Activated T-cell treated with anti-CD3 and anti-CD28 coated beads for 1 hour (primary cell): ENCODE data around the gene KRT14.
"Not testable (repeated sequence)": the region's sequence is repeated elsewhere in the genome, so short reads cannot be mapped to it uniquely, and the experiment has no call there.

ENCODE experiments used
- DNase-seq: peaks from one replicate; pipeline ENCODE4 v3.0.0-alpha.2; 2020; ENCODE audit warnings: low read depth

The KRT14 gene

GRCh38 chr17:41622340-41623183 lies 35.9 kb upstream of the KRT14 start:
- DNase-seq, result not testable (repeated sequence)

GRCh38 chr17:41621916-41622315 lies 35.2 kb upstream of the KRT14 start:
- DNase-seq, result no peak

- DNase-seq, result not testable (repeated sequence)
These were observed 34.7 kb upstream of the KRT14 start for GRCh38 chr17:41621435-41621817.

DNA sequence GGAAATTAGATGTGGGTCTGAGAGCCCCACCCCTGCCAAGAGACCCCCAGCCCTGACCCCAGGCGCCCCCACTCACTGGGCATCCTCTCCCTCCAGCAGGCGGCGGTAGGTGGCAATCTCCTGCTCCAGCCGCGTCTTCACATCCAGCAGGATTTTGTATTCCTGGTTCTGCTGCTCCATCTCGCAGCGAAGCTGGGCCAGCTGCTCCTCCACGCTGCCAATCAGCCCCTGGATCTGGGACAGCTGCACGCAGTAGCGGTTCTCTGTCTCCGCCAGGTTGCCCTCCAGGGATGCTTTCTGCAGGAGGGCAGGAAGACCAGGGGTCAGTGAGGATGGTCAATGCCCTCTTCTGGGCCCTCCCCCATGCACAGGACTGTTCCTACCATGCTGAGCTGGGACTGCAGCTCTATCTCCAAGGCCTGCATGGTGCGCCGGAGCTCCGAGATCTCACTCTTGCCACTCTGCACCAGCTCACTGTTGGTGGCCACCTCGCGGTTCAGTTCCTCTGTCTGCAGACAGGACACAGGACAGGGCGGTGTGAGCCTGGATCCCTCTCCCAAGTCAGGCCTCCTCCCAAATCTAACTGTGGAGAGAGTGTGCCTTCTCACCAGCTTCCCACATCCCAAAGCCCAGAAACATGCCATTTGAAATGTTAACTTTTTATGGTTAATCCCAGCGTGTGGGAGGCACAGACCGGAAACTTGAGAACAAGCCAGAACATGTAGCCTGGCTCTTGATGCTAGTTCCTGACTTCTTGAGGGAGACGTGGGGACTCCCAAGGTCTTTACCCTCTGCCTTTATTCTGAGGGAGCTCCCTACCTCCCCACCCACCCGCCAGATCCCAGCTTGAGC lies 34.1 kb upstream of the KRT14 start:
- no peak for DNase-seq

- DNase-seq, result not testable (repeated sequence)
These were observed 33.4 kb upstream of the KRT14 start for GRCh38 chr17:41619927-41620582.

DNA sequence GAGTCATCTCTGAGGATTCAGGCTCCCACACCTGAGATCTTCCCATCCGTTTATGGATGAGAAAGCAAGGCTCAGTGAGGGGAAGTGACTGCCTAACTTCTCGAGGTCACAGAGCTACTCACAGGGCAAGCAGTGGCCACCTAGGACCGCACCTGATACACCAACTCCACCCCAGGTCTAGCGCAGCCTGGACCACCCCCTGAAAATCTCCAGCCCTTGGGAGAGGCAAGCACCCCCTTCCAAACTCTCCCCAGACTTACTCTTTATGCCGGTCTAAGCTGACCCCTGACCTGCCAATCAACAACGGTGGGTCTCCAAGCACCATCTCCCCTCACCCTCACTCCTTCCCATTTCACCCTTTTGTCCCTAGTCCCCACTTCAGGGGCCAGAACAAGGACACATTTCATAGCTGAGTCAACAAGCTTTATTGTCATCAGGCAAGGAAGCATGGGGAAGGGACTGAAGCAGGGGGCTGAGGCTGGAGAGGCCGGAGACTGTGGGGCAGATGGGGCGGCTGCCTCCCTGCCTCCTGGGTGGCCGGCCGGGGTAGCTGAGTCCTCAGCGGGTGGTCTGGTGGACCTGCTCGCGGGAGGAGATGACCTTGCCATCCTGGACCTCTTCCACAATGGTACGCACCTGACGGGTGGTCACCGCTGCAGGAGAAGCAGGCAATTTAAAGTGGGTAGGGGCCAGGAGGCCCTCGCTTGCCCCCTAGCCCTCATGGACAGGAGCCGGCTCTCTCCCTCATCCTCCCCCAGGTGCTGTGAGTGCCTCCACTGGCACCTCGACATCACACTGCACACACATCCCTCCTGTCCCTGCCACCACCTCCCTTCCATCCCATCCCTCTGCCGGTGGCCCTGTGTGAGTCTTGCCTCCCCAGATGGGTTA lies 32.6 kb upstream of the KRT14 start:
- no peak for DNase-seq

DNA sequence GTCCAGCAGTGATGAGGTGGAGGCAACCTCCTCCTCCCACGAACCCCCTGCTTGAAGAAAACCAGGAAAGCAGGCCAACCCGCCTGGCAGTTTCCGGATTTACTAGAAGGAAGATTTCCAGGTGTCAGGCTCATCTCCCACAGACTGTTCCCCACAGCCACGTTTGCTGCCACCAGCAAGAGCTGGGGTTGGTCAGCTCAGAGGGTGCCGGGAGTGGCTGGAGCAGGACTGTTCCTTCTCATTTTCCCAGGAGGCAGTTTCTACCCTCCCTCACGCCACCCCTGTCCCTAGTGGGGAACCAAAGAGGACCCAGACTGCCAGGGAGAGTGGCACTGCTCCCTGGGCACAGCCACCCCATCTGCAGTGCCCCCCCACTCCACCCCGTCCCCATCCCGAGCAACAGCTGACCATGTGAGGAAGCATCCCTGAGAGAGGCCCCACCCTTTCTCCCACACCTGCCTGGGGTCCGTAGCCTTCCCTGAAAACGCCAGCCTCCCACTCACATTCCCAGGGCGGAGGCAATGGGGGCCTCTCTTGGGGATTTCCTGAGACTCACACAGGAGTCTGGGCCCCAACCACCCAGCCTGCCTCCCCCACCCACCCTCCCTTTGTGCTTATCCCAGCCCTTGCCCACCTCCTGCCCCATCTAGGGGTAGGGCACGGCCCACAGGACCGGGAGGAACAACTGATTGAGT lies 31.8 kb upstream of the KRT14 start:
- DNase-seq, result no peak

GRCh38 chr17:41617698-41618097 lies 31.0 kb upstream of the KRT14 start:
- no peak for DNase-seq

DNA sequence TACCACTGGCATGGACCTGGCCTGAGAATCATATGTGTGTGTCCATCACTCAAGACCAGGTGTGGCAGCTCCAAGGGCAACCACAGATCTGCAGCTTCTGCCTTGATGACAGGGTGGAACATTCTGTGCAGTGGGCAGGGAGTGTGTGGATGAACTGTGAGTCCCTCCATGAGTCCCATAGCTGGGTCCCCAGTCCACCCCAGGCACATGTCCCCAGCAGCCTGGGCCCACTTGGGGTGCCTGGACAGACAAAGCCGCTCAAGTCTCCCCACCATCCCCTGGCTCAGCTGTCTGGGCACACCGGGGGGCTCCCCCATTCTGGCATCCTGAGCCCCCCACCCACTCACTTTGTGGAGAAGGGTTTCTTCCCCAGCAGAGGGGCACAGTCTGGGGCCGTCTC lies 30.4 kb upstream of the KRT14 start:
- no peak for DNase-seq

GRCh38 chr17:41616486-41616885 lies 29.8 kb upstream of the KRT14 start:
- DNase-seq, result not testable (repeated sequence)

DNA sequence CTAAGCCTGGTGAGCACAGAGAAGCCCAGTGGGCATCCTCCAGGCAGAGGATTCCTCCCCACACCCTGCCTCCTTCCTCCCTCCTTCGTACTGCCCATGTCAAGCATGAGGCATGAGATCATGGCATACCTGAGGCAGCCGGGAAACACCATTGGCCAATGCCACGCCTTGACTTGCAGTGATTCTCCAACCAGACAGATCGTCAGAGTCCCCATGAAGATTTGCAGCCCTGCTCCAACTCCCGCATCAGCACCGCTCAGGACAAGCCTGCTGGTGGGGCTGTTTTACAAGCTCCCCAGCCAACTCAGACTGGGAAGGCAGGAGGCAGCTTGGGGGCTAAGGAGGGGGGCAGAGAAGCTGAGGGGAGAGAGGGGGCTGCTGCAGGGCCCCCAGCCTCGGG lies 28.8 kb upstream of the KRT14 start:
- no peak for DNase-seq

- DNase-seq, result not testable (repeated sequence)
These were observed 28.1 kb upstream of the KRT14 start for GRCh38 chr17:41614767-41615166.

- no peak for DNase-seq
These were observed 27.4 kb upstream of the KRT14 start for GRCh38 chr17:41614098-41614497.

DNA sequence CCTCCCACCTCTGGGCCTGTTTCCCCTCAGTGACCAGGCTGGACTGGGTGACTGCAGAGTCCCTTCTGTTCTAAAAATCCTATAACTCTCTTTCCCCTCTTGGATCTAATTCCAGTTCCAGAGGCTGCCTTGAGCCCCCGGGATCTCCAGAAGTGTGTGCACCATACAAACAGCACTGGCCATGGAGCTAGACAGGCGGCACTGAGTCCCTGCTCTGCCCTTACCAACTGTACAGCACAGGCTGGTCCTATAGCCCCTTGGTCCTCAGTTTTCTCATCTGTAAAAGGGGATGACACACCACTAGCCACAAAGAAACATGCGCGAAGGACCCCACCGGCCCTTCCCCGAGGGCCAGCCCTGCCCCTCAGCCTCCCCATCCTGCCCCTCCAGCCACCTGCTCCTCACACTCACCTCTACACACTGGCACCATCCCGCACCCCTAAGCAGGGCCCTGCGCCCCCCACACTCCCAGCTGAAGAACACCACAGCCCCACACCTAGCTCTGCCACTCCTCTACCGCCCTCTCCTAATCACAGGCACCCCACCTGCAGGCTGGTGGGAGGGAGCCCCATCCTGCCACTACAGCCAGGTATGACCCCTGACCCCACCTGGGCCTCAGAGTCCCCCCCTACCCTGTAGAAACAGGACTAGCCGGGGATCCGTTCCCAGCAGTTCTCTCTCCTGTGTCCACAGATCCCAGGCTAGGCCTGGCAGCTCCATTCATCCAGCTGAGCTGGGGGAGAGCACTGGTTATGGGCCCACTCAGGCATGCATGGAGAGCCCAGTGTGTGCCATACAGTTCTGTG lies 26.8 kb upstream of the KRT14 start:
- no peak for DNase-seq

DNA sequence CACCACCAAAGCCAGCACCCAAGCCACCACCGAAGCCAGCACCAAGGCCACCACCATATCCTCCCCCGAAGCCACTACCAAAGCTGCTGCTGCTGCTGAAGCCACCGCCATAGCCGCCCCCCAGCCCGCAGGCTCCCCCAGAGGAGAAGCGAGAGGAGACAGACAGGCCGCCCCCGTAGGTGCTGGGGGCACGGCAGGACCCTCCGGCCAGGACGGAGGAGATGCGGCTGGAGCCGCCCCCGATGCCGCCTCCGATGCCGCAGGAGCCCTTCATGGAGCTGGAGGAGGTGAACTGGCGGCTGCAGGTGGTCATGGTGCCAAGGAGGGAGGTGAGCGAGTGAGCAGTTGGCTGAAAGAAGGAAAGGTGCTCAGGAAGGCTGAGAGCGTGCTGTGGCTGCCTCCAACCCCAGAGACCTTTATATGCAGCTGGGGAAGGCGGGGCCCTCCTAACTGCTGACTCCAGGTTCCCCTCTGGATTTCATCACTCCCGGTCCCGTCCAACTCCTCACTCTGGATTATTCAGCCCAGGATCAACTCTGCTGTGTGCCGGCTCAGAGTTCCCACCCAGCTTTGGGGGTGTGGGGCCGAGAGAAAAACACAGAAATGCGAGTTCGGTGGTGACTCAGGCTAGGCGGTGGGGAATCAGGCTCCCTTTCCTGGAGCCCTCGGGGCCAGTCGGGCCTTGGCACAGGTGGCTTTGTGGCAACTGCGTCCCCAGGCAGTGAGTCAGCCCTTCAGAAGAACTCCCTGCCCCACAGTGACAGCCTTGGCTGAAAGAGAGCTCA lies 25.9 kb upstream of the KRT14 start, which contains the start of gene KRT16:
Gene KRT16, minus strand, starts transcription at position 392 of the 785 bp plus-strand sequence. Its CDS starts 79 bp downstream, at position 313.
- DNase-seq, result not testable (repeated sequence)

DNA sequence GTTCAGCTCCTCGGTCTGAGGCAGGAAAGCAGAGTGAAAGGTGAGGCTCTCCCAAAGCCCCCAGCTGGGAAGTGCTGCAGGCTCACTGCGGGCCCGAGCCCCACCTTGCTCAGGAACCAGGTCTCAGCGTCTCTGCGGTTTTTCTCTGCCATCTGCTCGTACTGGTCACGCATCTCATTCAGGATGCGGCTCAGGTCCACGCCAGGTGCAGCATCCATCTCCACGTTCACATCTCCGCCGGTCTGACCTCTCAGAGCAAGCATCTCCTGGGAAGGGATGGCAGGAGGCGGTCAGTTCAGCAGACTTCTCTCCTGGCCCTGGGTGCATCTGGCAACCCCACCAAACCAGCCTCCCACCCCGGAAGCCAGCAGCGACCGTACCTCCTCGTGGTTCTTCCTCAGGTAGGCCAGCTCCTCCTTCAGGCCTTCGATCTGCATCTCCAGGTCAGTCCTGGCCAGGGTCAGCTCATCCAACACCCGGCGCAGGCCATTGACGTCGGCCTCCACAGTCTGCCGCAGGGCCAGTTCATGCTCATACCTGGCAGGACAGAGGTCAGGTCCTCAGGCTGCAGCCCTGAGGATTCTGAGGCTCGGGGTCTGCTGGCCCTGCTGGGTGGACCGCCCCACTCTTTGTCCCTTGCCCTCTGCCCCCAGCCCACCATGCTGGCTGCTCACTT lies 24.4 kb upstream of the KRT14 start:
- no peak for DNase-seq

DNA sequence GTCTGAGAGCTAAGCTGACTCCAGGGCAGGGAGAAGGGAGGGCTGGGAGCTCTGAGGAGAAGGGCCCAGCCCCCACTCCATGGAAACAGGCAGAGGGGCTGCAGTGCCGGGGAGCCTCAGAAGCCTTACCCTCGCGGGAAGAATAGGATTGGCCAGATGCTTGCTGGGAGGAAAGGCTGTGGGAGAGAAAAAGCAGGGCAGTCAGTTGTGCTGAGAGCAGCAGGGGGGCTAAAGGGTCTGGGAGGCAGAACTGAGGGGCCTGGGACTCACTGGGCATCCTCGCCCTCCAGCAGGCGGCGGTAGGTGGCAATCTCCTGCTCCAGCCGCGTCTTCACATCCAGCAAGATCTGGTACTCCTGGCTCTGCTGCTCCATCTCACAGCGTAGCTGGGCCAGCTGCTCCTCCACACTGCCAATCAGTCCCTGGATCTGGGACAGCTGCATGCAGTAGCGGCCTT lies 23.4 kb upstream of the KRT14 start:
- not testable (repeated sequence) for DNase-seq

DNA sequence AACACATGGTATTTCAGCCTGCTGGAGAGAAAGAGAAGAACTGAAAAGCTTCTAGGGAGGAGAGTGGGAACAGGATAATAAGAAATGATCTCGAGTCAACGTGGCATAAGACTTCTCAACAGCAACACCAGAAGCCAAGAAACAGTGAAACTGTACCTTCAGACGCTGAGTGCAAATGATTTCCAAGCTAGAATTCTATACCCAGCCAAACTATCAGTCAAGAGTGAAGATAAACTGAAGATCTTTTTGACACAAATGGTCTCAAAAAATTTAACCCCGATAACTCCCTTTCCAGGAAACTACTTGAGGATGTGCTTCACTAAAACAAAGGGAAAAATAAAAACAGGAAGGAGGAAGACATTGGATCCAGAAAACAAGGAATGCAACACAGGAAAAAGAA lies 20.2 kb upstream of the KRT14 start:
- DNase-seq, result not testable (repeated sequence)
